Measurements from ENCODE around the gene E4F1. TPM values are rescaled to one million over a fixed set of nuclear protein-coding genes. Genes with fewer than 3 reads are reported as not detected.

E4F1 gene
- total RNA-seq, 1 experiment from 2014 or later, result 41.6 TPM

- DNase-seq (ENCODE audit: low spot score), result no peak
- Histone ChIP-seq H3K27ac (ENCODE audit: low read depth, low read length, poor library complexity, severe bottlenecking) (no peak overlapping the region), H3K9me3 (ENCODE audit: low read depth, low read length, poor library complexity, severe bottlenecking) (no peaks in the 10 kb centered on the region), H3K36me3 (ENCODE audit: insufficient read depth, low read length, poor library complexity, severe bottlenecking) (no peaks in the 10 kb centered on the region), H3K4me1 (ENCODE audit: insufficient read depth, low read length, poor library complexity, severe bottlenecking) (no peaks in the 10 kb centered on the region), H3K27me3 (replicated peaks; ENCODE audit: insufficient read depth, low read depth, low read length, poor library complexity) (peaks cover 3% of the 10 kb centered on the region), H3K4me3 (ENCODE audit: low read depth, low read length, poor library complexity, severe bottlenecking) (no peak overlapping the region)
- BruUV-seq (replicated peaks), result no TSS peak
- ChIA-PET POLR2A (ENCODE audit: low non-redundant PET) (no interaction called here), CTCF (no interaction called here)
- TF ChIP-seq CTCF (conservative IDR thresholded peaks at IDR 0.05; ENCODE audit: low read depth, low read length), result no peak
- no peak for TF ChIP-seq EZH2 (IDR thresholded peaks at IDR 0.05; ENCODE audit: borderline replicate concordance, low read depth, low read length, poor library complexity, severe bottlenecking)
- intact Hi-C loops (cut with micrococcal nuclease; ENCODE audit: unreplicated experiment), result no loop called here
Observed at GRCh38 chr16:2190002-2190658, 33.3 kb upstream of the E4F1 start.

GRCh38 chr16:2190659-2191445, 32.5 kb upstream of the E4F1 start:
- ChIA-PET POLR2A (ENCODE audit: low non-redundant PET) (no interaction called here), CTCF (no interaction called here)
- peaks cover 6% of the 10 kb centered on the region for H3K4me1 ChIP-seq (ENCODE audit: insufficient read depth, low read length, poor library complexity, severe bottlenecking)
- no peak overlapping the region for H3K27ac ChIP-seq (ENCODE audit: low read depth, low read length, poor library complexity, severe bottlenecking)
- no peaks in the 10 kb centered on the region for H3K36me3 ChIP-seq (ENCODE audit: insufficient read depth, low read length, poor library complexity, severe bottlenecking)
- intact Hi-C loops (cut with micrococcal nuclease; ENCODE audit: unreplicated experiment), result no loop called here
- DNase-seq (ENCODE audit: low spot score), result no peak
- peaks cover 10% of the 10 kb centered on the region for H3K27me3 ChIP-seq (replicated peaks; ENCODE audit: insufficient read depth, low read depth, low read length, poor library complexity)
- no peak for TF ChIP-seq CTCF (conservative IDR thresholded peaks at IDR 0.05; ENCODE audit: low read depth, low read length)
- TF ChIP-seq EZH2 (IDR thresholded peaks at IDR 0.05; ENCODE audit: borderline replicate concordance, low read depth, low read length, poor library complexity, severe bottlenecking), result no peak
- no peak overlapping the region for H3K4me3 ChIP-seq (ENCODE audit: low read depth, low read length, poor library complexity, severe bottlenecking)
- BruUV-seq (replicated peaks), result no TSS peak
- no peaks in the 10 kb centered on the region for H3K9me3 ChIP-seq (ENCODE audit: low read depth, low read length, poor library complexity, severe bottlenecking)

- no peak for DNase-seq (ENCODE audit: low spot score)
- Histone ChIP-seq H3K36me3 (ENCODE audit: insufficient read depth, low read length, poor library complexity, severe bottlenecking) (no peaks in the 10 kb centered on the region), H3K27me3 (replicated peaks; ENCODE audit: insufficient read depth, low read depth, low read length, poor library complexity) (peaks cover 11% of the 10 kb centered on the region), H3K27ac (ENCODE audit: low read depth, low read length, poor library complexity, severe bottlenecking) (no peak overlapping the region), H3K4me3 (ENCODE audit: low read depth, low read length, poor library complexity, severe bottlenecking) (no peak overlapping the region), H3K9me3 (ENCODE audit: low read depth, low read length, poor library complexity, severe bottlenecking) (no peaks in the 10 kb centered on the region), H3K4me1 (ENCODE audit: insufficient read depth, low read length, poor library complexity, severe bottlenecking) (peaks cover 7% of the 10 kb centered on the region)
- intact Hi-C loops (cut with micrococcal nuclease; ENCODE audit: unreplicated experiment), result no loop called here
- TF ChIP-seq EZH2 (IDR thresholded peaks at IDR 0.05; ENCODE audit: borderline replicate concordance, low read depth, low read length, poor library complexity, severe bottlenecking) (no peak), CTCF (conservative IDR thresholded peaks at IDR 0.05; ENCODE audit: low read depth, low read length) (no peak)
- CTCF ChIA-PET, result no interaction called here
- POLR2A ChIA-PET (ENCODE audit: low non-redundant PET), result no interaction called here
- no TSS peak for BruUV-seq (replicated peaks)
Observed at GRCh38 chr16:2191446-2191706, 32.0 kb upstream of the E4F1 start.
